Posterior vena cava (tissue), 2 donors: Measurements from ENCODE around the gene RBM11. TPM values are rescaled to one million over a fixed set of nuclear protein-coding genes. Genes with fewer than 3 reads are reported as not detected.
"Not testable (repeated sequence)": the region's sequence is repeated elsewhere in the genome, so short reads cannot be mapped to it uniquely, and the experiment has no call there.

Experiments
- DNase-seq: peaks from one replicate; pipeline ENCODE4 v3.0.0-alpha.2; 2020; ENCODE audit warnings: low spot score
- intact Hi-C, 2 donors: fragments of 100-400 bp; cut with DNase I; formaldehyde crosslinking; loops; one replicate each; pipeline versions ENCODE4 v1.14.1 to v1.14.2; 2022 to 2023
- long read RNA-seq, 2 donors: library from polyadenylated mRNA; unstranded; transcript quantifications; one replicate each; pipeline ENCODE4 v2.0.0, GENCODE V29; 2020 to 2021
- total RNA-seq, 2 donors: library from RNA; stranded (reverse); fragmentation: NEBNext Ultra II Directional; extraction: Animal tissue kit (Norgen Biotek cat#: 25700); gene quantifications; one replicate each; pipeline ENCODE4 v1.2.1, GENCODE V29; 2021
- donor health status: DM: yes; HTN: yes; CAD: no.
- donor health status: DM: yes; HTN: yes; CAD: no.

RBM11 gene, protein sequence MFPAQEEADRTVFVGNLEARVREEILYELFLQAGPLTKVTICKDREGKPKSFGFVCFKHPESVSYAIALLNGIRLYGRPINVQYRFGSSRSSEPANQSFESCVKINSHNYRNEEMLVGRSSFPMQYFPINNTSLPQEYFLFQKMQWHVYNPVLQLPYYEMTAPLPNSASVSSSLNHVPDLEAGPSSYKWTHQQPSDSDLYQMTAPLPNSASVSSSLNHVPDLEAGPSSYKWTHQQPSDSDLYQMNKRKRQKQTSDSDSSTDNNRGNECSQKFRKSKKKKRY
- total RNA-seq: under 1 TPM; 0.46 to 0.95 TPM
- long read RNA-seq, donor 1: 0 reads
- long read RNA-seq, donor 2: 0 reads

DNA sequence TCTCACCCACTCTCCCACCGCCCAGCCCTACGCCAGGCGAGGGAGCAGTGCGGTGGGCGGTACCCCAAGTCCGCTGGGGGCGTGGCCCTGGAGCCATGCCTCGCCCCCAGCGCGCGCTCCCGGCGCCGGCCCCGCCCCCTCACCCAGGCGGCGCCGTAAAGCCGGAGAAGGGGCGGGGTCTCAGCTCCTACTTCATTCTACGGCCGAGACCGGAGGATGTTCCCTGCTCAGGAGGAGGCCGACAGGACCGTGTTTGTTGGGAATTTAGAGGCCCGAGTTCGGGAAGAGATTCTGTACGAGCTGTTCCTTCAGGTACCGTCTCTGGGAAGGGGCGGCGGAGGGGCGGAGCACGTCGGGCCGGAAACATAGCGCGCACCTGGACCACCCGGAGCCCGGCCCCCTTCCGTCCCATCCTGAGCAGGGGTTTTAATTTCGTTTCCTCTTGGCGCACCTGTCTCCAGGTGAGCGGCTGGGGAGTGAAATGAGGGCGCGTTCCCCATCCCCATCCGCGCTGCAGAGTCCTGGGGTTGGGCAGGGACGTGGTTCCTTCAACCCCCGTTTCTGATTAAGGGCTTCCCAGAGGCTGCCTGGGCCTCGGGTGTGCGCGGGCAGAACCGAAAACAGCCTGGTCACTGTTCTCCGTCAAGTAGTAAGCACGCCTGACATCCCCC lies at the start of gene RBM11:
Gene RBM11 (plus strand): TSS at position 187 of the 671 bp plus-strand sequence. CDS start 30 bp downstream, at position 217.
- DNase-seq: peak; percentile 83

GRCh38 chr21:14166463-14167223 lies 49.3 kb upstream of the RBM11 start:
- DNase-seq: peak; percentile 57
- intact Hi-C loops: not testable (repeated sequence)

More for the DNA sequence above, at the start of gene RBM11:
- intact Hi-C loops: no loop called here

DNA sequence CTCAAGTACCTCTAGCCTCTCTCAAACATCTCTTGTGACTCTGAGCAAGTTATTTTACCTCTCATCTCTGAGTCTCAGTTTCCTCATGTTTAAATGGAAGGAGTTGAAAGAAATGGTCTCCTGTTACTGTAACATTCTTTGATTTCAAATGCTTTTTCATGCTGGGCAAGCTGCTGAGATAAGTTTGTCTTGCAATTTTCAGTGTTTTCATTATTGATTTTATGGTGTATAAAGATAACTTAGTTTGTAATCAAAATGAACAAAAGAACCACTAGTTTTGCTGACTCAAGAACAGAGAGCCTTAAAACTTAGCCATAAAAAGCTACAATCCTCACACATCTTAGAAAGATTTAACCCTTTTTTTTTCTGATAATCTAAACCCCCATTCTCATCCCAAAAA lies 9.7 kb upstream of the RBM11 start:
- DNase-seq: no peak
- intact Hi-C loops: no loop called here

DNA sequence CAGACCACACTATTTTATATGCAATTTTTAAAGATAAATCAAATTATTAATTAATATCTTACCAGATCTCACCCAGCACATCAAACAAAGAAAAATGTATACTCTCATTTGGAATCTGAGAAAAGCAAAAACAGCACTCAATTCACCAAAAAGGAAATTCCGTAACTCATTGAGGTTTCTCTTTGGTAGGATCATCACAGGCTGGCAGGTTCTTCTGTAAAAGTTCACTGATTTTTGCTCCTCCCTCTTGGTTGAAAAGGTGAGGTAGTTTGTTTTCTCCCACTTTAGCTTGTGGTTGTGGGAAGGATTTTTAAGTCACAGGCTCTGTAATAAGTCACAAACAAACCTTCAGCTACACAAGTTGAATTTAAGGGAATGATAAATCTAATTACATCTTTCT lies 5.2 kb upstream of the RBM11 start, which contains the start of gene LIPI:
Gene LIPI (minus strand): TSS at position 218 of the 400 bp plus-strand sequence. CDS start 110 bp downstream, at position 108.
- DNase-seq: no peak
- intact Hi-C loops: no loop called here

DNA sequence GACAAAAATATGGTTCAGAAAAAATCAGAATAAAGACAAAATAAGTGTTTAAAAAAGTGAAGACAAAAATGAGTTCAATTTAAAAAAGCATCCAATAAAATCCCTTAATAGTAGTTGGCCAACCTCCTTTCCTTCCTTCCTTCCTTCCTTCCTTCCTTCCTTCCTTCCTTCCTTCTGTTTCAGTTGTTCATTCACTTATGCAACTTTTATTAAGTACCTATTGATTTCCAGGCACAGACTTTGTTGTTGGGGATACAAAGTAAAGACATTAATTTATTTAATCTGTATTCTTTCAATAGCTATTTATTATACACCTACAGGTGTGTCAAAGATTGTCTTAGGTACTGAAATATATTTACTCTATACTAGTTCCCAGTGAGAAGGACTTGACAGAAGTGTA lies 2.8 kb upstream of the RBM11 start:
- DNase-seq: no peak
- intact Hi-C loops: no loop called here

DNA sequence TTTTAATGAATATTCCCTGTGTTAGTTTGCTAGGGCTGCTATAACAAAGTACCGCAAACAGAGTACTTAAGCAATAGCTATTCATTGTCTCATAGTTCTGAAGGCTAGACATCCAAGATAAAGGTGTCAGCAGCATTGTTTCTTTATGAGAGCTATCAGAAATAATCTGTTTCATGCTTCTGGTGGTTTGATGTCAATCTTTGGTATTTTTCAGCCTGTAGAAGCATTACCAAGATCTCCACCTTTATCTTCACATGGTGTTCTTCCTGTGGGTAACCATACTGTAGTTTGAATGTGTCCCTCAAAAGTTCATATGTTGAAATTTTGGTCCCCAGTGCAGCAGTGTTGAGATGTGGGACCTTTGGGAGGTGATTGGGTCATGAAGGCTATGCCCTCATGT lies 7.4 kb downstream of the RBM11 start:
- no peak for DNase-seq
- intact Hi-C loops: no loop called here

DNA sequence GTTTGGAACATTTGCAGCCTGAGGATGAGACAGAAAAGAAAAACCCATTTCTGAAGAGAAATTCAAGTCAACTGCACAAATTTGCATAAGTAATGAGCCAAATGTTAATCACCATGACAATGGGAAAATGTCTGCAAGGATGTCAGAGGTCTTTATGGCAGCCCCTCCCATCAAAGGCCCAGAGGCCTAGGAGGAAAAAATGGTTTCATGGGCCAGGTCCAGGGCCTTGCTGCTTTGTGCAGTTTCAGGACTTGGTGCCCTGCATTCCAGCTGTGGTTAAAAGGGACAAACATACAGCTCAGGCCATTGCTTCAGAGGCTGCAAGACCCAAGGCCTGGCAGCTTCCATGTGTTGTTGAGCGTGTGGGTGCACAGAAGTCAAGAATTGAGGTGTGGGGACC lies 13.4 kb downstream of the RBM11 start:
- intact Hi-C loops: no loop called here
- DNase-seq: no peak

DNA sequence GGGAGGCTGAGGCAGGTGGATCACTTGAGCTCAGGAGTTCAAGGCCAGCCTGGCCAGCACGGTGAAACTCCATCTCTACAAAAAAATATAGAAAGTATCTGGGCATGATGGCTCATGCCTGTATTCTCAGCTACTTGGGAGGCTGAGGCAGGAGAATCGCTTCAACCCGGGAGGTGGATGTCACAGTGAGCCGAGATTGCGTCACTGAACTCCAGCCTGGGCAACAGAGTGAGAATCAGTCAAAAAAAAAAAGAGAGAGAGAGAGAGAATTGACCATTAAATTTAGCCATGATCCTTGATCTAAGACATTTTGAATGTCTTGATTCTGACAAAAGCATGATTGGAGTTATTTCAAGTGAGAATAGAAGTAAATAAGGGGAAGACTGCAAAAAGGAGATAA lies 19.1 kb downstream of the RBM11 start:
- intact Hi-C loops: no loop called here

GRCh38 chr21:14236180-14236579 lies 20.2 kb downstream of the RBM11 start:
- no peak for DNase-seq
- intact Hi-C loops: no loop called here

More for the DNA sequence above, 19.1 kb downstream of the RBM11 start:
- DNase-seq: no peak

GRCh38 chr21:14239281-14239680 lies 23.3 kb downstream of the RBM11 start:
- no peak for DNase-seq
- intact Hi-C loops: no loop called here

DNA sequence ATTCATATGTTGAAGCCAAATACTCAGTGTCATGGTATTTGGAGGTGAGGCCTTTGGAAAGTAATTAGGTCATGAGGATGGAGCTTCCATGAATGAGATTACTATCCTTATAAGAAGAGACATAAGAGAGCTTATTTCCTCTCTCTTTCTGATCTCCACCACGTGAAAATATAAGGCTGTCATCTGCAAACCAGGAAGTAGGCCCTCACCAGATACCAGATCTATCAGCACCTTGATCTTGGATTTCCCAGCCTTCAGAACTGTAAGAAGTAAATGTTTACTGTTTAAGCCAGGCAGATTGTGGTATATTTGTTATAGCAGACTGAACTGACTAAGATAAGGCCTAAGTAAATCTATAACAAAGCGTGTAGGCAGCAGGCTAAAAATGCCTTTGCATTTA lies 25.3 kb downstream of the RBM11 start:
- no peak for DNase-seq
- intact Hi-C loops: no loop called here

- DNase-seq: no peak
- intact Hi-C loops: no loop called here
Measured at GRCh38 chr21:14243461-14243860, 27.5 kb downstream of the RBM11 start.

DNA sequence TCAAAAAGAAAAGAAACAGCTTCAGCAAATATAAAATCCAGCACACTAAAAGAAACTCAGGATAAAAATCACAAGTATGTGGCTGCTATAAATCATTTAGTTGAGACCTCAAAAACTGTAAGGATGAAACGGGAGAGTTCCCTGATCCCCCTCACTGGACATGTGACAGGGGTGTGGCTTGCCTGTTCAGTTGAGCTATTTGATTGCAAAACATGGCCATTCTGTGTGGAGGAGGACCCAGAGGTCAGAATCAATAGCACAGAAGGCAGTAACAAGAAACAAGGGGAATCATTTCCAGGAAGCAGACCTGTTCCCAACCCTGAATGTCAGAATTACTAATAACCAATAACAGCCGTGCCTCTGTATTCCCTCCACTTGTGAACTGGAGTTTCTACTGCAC lies 27.9 kb downstream of the RBM11 start:
- no peak for DNase-seq
- intact Hi-C loops: no loop called here

DNA sequence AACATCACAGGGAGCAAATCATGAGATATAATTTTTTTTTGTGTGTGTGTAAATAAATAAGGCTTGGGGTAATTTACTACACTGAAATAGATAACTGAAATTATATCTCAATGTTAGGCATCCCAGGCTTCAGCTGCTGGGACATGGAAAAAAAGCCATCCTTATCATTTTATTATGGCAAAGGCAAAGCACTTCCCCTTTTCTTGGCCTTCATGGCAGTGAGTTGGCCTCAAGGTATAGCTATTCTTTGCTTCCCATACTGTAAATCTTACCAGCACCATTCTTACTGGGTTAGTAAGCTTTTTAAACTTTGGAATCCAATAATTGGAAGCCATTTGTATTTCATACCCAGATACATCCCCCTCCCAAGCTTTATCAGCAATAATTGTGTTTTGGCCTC lies 29.0 kb downstream of the RBM11 start:
- intact Hi-C loops: no loop called here
- no peak for DNase-seq

- intact Hi-C loops: no loop called here
Measured at GRCh38 chr21:14245711-14246110, 29.8 kb downstream of the RBM11 start.

DNA sequence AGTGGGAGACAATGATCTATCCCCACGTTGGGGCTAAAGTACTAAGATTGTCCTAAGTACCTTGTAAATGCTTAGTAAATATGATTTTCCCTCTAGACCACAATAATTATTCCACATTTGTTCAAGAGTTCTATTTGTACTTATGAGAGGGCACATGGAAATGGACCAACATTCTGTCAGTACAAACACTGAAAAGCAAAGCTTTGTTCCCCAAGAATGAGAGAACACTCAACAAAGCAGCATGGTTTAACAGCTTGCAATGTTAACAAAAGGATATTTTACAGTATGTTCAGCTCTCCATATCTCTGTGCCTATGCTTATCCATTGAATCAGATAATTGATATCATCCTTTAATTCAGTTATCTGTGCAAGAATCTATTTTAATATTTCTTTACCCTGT lies 35.4 kb downstream of the RBM11 start:
- DNase-seq: no peak
- intact Hi-C loops: no loop called here

More at GRCh38 chr21:14245711-14246110, 29.8 kb downstream of the RBM11 start:
- DNase-seq: no peak

DNA sequence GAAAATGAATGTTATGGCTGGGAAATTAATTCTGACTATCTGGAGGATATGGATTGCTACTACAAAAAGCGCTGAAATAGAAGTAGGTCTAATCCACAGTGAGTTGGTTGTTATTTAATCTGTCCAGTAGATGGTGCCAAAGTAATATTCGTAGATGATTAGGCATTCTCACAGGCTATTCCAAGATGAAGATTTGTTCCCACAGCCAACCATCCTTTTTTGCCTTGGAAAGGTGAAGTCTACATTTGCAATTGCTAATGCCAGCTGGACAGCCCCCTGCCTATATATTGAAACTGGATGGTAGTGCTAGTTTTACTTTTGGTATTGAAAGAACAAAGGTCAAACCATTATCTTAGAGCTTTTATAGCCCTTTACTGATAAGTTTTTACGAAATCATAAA lies 43.8 kb downstream of the RBM11 start:
- no peak for DNase-seq
- intact Hi-C loops: no loop called here

DNA sequence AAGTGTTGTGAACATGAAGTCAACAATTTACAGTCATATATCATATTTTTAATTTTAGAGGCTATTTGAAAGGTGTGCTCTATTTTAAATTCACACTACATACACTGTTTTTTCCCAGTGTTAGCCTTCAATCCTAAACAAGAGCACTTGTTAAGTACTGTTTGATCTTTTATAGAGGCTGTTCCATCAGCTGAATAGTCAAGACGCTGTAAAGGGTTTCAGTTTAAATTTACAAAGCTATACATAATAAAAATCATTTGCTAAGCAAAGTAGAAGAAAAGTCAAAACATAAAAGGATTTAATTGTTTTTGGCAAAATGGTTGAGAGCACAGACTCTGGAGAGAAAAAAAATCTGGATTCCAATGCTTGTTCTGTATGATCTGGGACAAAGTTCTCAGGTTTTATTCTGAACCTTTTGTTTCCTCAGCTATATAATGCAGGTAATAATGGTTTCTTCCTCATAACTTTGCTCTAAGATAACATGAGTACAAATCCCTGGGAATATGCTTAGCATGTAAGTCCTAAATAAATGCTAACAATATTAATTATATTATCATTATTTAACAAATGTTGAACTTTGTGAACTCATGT lies 44.3 kb downstream of the RBM11 start:
- intact Hi-C loops: no loop called here
- DNase-seq: no peak

GRCh38 chr21:14262039-14262438 lies 46.1 kb downstream of the RBM11 start:
- no peak for DNase-seq
- intact Hi-C loops: no loop called here

DNA sequence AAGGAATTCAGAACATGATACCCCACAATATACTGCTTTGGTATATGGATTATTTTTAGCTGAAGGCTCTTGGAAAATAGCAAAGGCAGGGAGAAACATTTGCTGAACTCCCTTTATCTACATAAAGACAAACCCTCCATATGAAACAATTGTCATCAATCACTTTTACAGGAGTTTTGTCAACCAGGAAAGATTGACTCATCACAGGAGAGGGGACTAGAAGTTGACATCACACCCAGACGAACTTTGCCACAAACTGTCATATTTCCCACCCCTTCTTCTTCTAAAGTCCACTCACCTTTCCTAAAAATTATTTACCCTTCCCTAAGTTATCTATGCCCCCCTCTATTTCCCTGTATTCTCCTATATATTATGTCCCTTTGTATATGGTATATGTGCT lies 47.9 kb downstream of the RBM11 start:
- intact Hi-C loops: no loop called here
- DNase-seq: no peak
